GM06990 (cell line): Measurements from ENCODE around the gene CCL21.
"Not testable (repeated sequence)": the region's sequence is repeated elsewhere in the genome, so short reads cannot be mapped to it uniquely, and the experiment has no call there.

Source experiments
- DNase-seq: peaks from one replicate; pipeline ENCODE4 v3.0.0-alpha.2; 2011; ENCODE audit not compliant: insufficient read length; ENCODE audit errors: extremely low read depth
- H3K27me3 ChIP-seq: replicated peaks from 2 replicates; pipeline ENCODE4 v1.6.0; 2011; ENCODE audit warnings: low read length; ENCODE audit not compliant: control insufficient read depth, insufficient read depth
- H3K36me3 ChIP-seq: 2 replicates; pipeline ENCODE4 v1.5.1; 2011; ENCODE audit warnings: low read length; ENCODE audit not compliant: control insufficient read depth, insufficient read depth
- H3K4me3 ChIP-seq: replicated peaks from 2 replicates; pipeline ENCODE4 v1.5.1; 2011; ENCODE audit warnings: low read depth, mild to moderate bottlenecking, control low read depth, low read length
- TF ChIP-seq, protein P1 (sequence below): IDR thresholded peaks from 2 replicates; pipeline ENCODE4 v1.5.1; 2011; ENCODE audit warnings: low read length, control low read depth, mild to moderate bottlenecking, inconsistent platforms; ENCODE audit not compliant: insufficient read depth, poor library complexity, severe bottlenecking

CCL21 gene, protein sequence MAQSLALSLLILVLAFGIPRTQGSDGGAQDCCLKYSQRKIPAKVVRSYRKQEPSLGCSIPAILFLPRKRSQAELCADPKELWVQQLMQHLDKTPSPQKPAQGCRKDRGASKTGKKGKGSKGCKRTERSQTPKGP

DNA sequence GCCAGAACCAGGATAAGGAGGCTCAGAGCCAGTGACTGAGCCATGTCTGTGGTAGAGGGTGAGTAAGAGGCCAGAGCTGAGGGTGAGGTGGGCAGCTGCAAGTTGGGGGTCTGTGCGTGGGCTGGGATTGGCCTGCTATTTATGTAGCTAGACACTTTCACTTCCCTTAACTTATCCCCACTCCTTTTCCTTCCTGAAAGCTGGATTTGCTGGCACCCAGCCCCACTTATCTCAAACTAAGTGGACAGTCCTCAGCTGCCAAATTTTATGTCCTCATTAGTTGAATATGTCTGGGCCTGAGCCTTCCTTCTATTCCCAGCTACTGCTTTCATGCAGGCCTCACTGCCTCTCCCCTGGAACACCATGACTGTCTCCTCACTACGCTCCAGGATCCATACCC, at the start of gene CCL21:
Gene CCL21 (minus strand): TSS at position 114 of the 400 bp plus-strand sequence. CDS start 70 bp downstream, at position 44.
- no peak for DNase-seq
- Histone ChIP-seq H3K27me3 (no peaks in the 10 kb centered on the region; the same call in none of the 2 replicates), H3K4me3 (no peak within 1 kb of the TSS), H3K36me3 (no peaks in the 10 kb centered on the region)
- TF ChIP-seq, protein P1, sequence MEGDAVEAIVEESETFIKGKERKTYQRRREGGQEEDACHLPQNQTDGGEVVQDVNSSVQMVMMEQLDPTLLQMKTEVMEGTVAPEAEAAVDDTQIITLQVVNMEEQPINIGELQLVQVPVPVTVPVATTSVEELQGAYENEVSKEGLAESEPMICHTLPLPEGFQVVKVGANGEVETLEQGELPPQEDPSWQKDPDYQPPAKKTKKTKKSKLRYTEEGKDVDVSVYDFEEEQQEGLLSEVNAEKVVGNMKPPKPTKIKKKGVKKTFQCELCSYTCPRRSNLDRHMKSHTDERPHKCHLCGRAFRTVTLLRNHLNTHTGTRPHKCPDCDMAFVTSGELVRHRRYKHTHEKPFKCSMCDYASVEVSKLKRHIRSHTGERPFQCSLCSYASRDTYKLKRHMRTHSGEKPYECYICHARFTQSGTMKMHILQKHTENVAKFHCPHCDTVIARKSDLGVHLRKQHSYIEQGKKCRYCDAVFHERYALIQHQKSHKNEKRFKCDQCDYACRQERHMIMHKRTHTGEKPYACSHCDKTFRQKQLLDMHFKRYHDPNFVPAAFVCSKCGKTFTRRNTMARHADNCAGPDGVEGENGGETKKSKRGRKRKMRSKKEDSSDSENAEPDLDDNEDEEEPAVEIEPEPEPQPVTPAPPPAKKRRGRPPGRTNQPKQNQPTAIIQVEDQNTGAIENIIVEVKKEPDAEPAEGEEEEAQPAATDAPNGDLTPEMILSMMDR, result no peak

DNA sequence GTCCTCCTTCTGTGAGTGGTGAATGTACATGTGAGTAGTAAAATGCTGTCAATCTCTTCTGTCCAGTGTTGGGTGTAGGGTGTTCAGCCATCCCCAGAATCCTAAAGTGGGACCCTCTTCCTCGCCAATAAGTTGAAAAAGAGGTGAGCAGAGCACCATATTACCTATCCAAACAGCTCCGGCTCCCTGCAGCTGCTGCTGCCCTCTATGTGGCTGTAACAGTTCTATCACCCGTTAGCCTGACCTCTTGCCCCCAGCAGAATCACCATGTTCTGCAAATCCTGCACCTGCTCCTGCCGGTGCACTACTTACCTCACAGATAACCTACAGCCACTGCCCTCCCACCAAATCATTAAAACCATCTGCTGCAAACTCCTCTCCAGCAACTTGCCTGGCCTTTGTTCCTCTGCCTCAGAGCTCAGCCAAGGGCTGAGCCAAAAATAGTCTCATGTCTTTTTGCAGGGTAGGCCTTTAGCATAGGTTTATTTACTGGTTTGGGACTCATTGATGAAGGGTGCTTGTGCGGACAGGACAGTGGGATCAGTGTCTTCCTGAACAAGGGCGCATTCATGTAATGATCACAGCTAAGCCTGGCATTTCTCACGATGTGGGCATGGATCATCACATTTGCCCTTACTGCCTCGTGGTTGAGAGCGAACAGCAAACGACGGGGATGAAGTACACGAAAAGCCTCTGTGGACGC, 49.6 kb upstream of the CCL21 start:
- no peaks in the 10 kb centered on the region for H3K36me3 ChIP-seq
- no peak overlapping the region for H3K4me3 ChIP-seq
- TF ChIP-seq, protein P1, result no peak

DNA sequence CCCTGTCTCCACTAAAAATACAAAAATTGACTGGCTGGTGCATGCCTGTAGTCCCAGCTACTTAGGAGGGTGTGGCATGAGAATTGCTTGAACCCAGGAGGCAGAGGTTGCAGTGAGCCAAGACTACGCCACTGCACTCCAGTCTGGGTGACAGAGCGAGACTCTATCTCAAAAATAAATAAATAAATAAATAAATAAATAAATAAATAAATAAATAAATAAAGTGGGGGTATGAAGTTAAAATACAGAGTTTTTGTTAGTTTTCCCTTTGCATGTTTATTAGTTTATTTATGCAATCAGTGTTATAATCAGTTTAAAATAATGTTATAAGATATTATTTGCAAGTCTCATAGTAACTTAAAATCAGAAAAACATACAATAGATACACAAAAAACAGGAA, 40.4 kb upstream of the CCL21 start:
- not testable (repeated sequence) for H3K27me3 ChIP-seq

More for the DNA sequence above, 49.6 kb upstream of the CCL21 start:
- DNase-seq, result no peak
- H3K27me3 ChIP-seq, result no peaks in the 10 kb centered on the region; the same call in 1 of the 2 replicates

DNA sequence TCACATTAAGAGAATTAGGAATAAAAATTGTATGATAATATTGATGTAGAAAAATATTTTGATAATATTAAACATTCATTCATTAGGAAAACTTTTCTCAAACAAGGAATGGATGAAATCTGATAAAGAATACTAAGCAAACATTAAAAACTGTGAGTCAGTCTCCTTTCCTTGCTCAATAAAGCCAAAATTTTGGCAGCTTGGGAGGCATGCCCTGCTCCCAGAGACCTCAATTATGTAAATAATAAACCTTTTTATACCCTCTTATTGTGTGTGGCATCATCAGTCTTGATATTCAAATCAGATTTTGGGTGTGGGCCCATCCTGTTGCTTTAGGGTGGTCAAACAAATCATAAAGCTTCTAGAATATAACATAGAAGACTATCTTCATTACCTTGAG, 36.6 kb upstream of the CCL21 start:
- Histone ChIP-seq H3K36me3 (no peaks in the 10 kb centered on the region), H3K4me3 (no peak overlapping the region), H3K27me3 (no peaks in the 10 kb centered on the region)
- TF ChIP-seq, protein P1, result no peak
- no peak for DNase-seq

More for the DNA sequence above, 40.4 kb upstream of the CCL21 start:
- not testable (repeated sequence) for H3K36me3 ChIP-seq, H3K4me3 ChIP-seq, DNase-seq

DNA sequence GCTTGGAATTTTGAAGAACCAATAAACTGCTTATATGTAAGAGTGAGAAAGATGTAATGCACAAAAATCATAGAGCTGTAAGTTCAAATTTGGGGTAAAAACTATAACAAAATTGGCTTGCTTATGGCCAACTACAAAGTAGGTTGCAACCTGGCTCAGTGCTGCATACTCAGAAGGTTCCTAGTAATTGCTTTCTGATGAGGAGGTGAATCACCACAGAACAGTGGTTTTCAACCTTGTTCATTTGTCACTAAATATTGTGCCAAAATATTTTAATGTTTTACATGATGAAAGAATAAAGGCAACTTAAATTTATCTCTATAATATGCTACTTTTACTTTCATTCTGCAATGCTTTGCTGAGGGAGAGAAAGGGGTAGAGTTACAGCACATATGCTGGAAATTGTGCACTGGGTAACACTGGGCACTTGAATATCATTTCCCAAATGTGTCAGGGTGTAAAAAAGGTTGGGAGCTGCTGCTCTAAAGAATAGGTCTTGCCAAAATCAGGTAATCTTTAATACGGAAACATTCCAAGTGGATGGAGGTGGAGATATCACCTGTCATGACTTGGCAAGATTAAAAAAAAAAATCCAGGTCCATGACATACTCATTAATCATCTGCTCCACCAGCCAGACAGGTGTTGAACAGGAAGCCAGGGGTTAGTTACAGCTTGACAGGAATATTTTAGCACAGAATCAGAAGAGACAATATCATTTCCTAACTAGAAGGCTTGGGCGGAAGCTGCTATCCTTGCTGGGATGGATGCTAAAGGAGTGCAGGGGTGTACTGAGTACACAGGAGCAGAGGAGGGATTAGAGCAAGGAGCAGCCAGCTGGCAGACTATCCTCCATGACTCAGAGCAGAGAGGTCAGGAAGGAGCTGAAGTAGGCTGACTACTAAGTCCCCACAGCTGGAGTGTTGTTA, 34.6 kb upstream of the CCL21 start:
- H3K4me3 ChIP-seq, result no peak overlapping the region
- DNase-seq, result no peak
- H3K27me3 ChIP-seq, result no peaks in the 10 kb centered on the region
- H3K36me3 ChIP-seq, result no peaks in the 10 kb centered on the region
- TF ChIP-seq, protein P1, result no peak

DNA sequence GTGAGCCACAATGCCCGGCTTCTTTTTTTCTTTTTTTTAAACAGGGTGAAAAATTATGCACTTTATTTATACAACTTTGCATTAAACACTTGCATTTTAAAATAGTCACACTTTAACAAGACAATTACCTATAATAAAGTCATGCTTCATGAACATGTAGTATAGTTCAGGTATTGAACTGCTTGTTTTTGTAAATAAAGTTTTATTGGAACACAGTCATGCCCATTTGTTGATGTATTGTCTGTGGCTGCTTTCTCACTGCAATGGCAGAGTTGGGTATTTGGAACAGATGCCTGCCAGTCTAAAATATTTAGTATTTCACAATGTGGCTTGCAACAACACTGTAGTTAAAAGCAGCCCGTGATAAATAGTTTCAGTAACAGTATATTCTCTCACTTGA, 32.8 kb upstream of the CCL21 start:
- Histone ChIP-seq H3K27me3 (no peaks in the 10 kb centered on the region), H3K4me3 (no peak overlapping the region), H3K36me3 (no peaks in the 10 kb centered on the region)
- TF ChIP-seq, protein P1, result no peak
- DNase-seq, result no peak
